Keratinocyte (primary cell): Measurements from ENCODE around the gene ASCL4. TPM values are rescaled to one million over a fixed set of nuclear protein-coding genes. Genes with fewer than 3 reads are reported as not detected.

Experiments used
- DNase-seq: peaks from one replicate; pipeline ENCODE4 v3.0.0-alpha.2; 2011; ENCODE audit warnings: low read depth, missing footprints, low spot score
- FAIRE-seq: peaks from 2 replicates; lab custom pipeline; 2011; peaks lifted over from hg19 to GRCh38; lab: Jason Lieb, UNC
- H2AFZ ChIP-seq: 2 replicates; pipeline ENCODE4 v1.6.0; 2012; ENCODE audit warnings: low read length, control low read depth, inconsistent platforms; ENCODE audit not compliant: control insufficient read depth
- H3K27ac ChIP-seq: 2 replicates; pipeline ENCODE4 v1.5.1; 2011; ENCODE audit warnings: low read length; ENCODE audit not compliant: control insufficient read depth, insufficient read depth
- H3K27me3 ChIP-seq: 3 replicates; pipeline ENCODE4 v1.6.0; 2011; ENCODE audit warnings: low read length; ENCODE audit not compliant: control insufficient read depth, insufficient read depth; ENCODE audit errors: extremely low read depth
- H3K36me3 ChIP-seq, 2 experiments: 2 replicates in 1 of 2; 3 replicates in 1 of 2; pipeline ENCODE4 v1.5.1; 2011; ENCODE audit warnings: low read length in 2 of 2, mild to moderate bottlenecking in 1 of 2; ENCODE audit not compliant: control insufficient read depth in 2 of 2, insufficient read depth in 2 of 2; ENCODE audit errors: extremely low read depth in 1 of 2
- H3K4me1 ChIP-seq: 3 replicates; pipeline ENCODE4 v1.5.1; 2011; ENCODE audit warnings: low read length; ENCODE audit not compliant: control insufficient read depth, insufficient read depth; ENCODE audit errors: extremely low read depth
- H3K4me2 ChIP-seq: 3 replicates; pipeline ENCODE4 v1.6.0; 2011; ENCODE audit warnings: low read depth, low read length; ENCODE audit not compliant: control insufficient read depth, insufficient read depth; ENCODE audit errors: extremely low read depth
- H3K4me3 ChIP-seq, 3 experiments: fragments of 200-600 bp in 1 of 3; sonication (generic) in 1 of 3; 2 replicates in 2 of 3; 3 replicates in 1 of 3; pipeline ENCODE4 v1.5.1; 2011 to 2016; ENCODE audit warnings: low read length in 3 of 3, mild to moderate bottlenecking in 3 of 3, control low read depth in 2 of 3, inconsistent platforms in 1 of 3, low read depth in 1 of 3, mixed read lengths in 1 of 3, mixed run types in 1 of 3, moderate library complexity in 1 of 3; ENCODE audit not compliant: control insufficient read depth in 2 of 3, insufficient read depth in 2 of 3; ENCODE audit errors: extremely low read depth in 1 of 3
- H3K79me2 ChIP-seq: 2 replicates; pipeline ENCODE4 v1.6.0; 2012; ENCODE audit warnings: low read length; ENCODE audit not compliant: control insufficient read depth, insufficient read depth
- H3K9ac ChIP-seq: 3 replicates; pipeline ENCODE4 v1.6.0; 2011; ENCODE audit warnings: low read length; ENCODE audit not compliant: control insufficient read depth, insufficient read depth; ENCODE audit errors: extremely low read depth
- H3K9me1 ChIP-seq: 3 replicates; pipeline ENCODE4 v1.6.0; 2011; ENCODE audit warnings: low read length; ENCODE audit not compliant: control insufficient read depth, insufficient read depth; ENCODE audit errors: extremely low read depth
- H3K9me3 ChIP-seq: 2 replicates; pipeline ENCODE4 v1.5.1; 2012; ENCODE audit warnings: low read depth, low read length; ENCODE audit not compliant: control insufficient read depth
- H4K20me1 ChIP-seq: 3 replicates; pipeline ENCODE4 v1.6.0; 2011; ENCODE audit warnings: low read length; ENCODE audit not compliant: control insufficient read depth, insufficient read depth; ENCODE audit errors: extremely low read depth
- CTCF ChIP-seq, 3 experiments: IDR thresholded peaks in 1 of 3; conservative IDR thresholded peaks in 1 of 3; optimal IDR thresholded peaks in 1 of 3; 2 replicates in 2 of 3; 3 replicates in 1 of 3; pipeline versions ENCODE3 to v1.5.1; 2011; ENCODE audit warnings: low read length in 3 of 3, mild to moderate bottlenecking in 3 of 3, moderate library complexity in 2 of 3, control low read depth in 1 of 3, inconsistent platforms in 1 of 3; ENCODE audit not compliant: insufficient read depth in 2 of 3; ENCODE audit errors: extremely low read depth in 1 of 3
- EZH2 ChIP-seq: IDR thresholded peaks from one replicate; pipeline ENCODE4 v1.6.1; 2012; ENCODE audit warnings: inconsistent platforms, mild to moderate bottlenecking, low read length, moderate library complexity
- dilution Hi-C: fragments of 300-500 bp; cut with MboI; formaldehyde crosslinking; loops from one replicate; pipeline ENCODE4 v1.7.0; 2020; ENCODE audit warnings: low sequenced_read_pairs; ENCODE audit not compliant: extremely low pct_ligation_motif_present
- polyA plus RNA-seq, 5 experiments: library from polyadenylated mRNA; depleted of rRNA in 3 of 5; stranded (reverse) in 3 of 5; stranded (forward) in 1 of 5; unstranded in 1 of 5; fragments of >200 nt; gene quantifications; 1 replicate in 1 of 5; 2 replicates in 3 of 5; 3 replicates in 1 of 5; pipeline versions ENCODE4 v1.2.1 to v1.2.3, GENCODE V29; 2011 to 2012; ENCODE audit warnings: missing spikeins in 2 of 5, low read depth in 1 of 5, low replicate concordance in 1 of 5

The ASCL4 gene
- polyA plus RNA-seq, 1 donor (not counting 4 experiments of a cell fraction or from before 2014, with no cell fraction given), result not detected

GRCh38 chr12:107794451-107794850 lies 19.9 kb downstream of the ASCL4 start:
- DNase-seq (no peak), FAIRE-seq (no peak)
- Histone ChIP-seq H3K27me3 (no peaks in the 10 kb centered on the region), H4K20me1 (no peaks in the 10 kb centered on the region), H3K9ac (no peak overlapping the region), H3K36me3 (no peaks in the 10 kb centered on the region), H3K9me3 (no peaks in the 10 kb centered on the region), H3K4me2 (no peak overlapping the region), H3K9me1 (no peaks in the 10 kb centered on the region), H3K4me3 (no peak overlapping the region), H2AFZ (no peak overlapping the region), H3K79me2 (no peaks in the 10 kb centered on the region), H3K27ac (no peak overlapping the region), H3K4me1 (no peaks in the 10 kb centered on the region)
- dilution Hi-C loops, result no loop called here
- TF ChIP-seq EZH2, result no peak
- no peak for TF ChIP-seq CTCF (optimal IDR thresholded peaks at IDR 0.05 in 1 of 3, IDR thresholded peaks at IDR 0.05 in 1 of 3, conservative IDR thresholded peaks at IDR 0.05 in 1 of 3; ENCODE audit: extremely low read depth in 1 of 3, insufficient read depth in 2 of 3, low read length in 3 of 3)

- no peaks in the 10 kb centered on the region for H3K36me3 ChIP-seq
- H3K4me3 ChIP-seq, result no peak overlapping the region
- TF ChIP-seq CTCF (optimal IDR thresholded peaks at IDR 0.05 in 1 of 3, IDR thresholded peaks at IDR 0.05 in 1 of 3, conservative IDR thresholded peaks at IDR 0.05 in 1 of 3; ENCODE audit: extremely low read depth in 1 of 3, insufficient read depth in 2 of 3, low read length in 3 of 3), result no peak
- no peak for TF ChIP-seq EZH2
- no peak for DNase-seq
- dilution Hi-C loops, result no loop called here
- H3K9me1 ChIP-seq, result no peaks in the 10 kb centered on the region
- H3K4me1 ChIP-seq, result no peaks in the 10 kb centered on the region
- no peaks in the 10 kb centered on the region for H4K20me1 ChIP-seq
- H3K9me3 ChIP-seq, result no peaks in the 10 kb centered on the region
- no peaks in the 10 kb centered on the region for H3K27me3 ChIP-seq
- no peaks in the 10 kb centered on the region for H3K79me2 ChIP-seq
- no peak overlapping the region for H3K4me2 ChIP-seq
- no peak overlapping the region for H3K9ac ChIP-seq
- FAIRE-seq, result no peak
- no peak overlapping the region for H3K27ac ChIP-seq
- no peak overlapping the region for H2AFZ ChIP-seq
Measured at GRCh38 chr12:107798580-107798979, 24.1 kb downstream of the ASCL4 start.
